Activated CD8-positive, alpha-beta memory T cell treated with anti-CD3 and anti-CD28 coated beads for 4 hours (primary cell): ENCODE measurements around the gene KANK2.

ENCODE experiments used
- DNase-seq, 2 donors: peaks; one replicate each; pipeline ENCODE4 v3.0.0-alpha.2; 2020; ENCODE audit warnings: low read depth in 2 of 2

The KANK2 gene

GRCh38 chr19:11225815-11226214 lies 28.5 kb upstream of the KANK2 start:
- no peak for DNase-seq

GRCh38 chr19:11225172-11225571 lies 27.8 kb upstream of the KANK2 start:
- no peak for DNase-seq

GRCh38 chr19:11224429-11224828 lies 27.1 kb upstream of the KANK2 start:
- no peak for DNase-seq

GRCh38 chr19:11223200-11223599 lies 25.9 kb upstream of the KANK2 start:
- DNase-seq, result no peak

- no peak for DNase-seq
Measured at GRCh38 chr19:11221082-11221598, 23.8 kb upstream of the KANK2 start.

GRCh38 chr19:11214387-11214786 lies 17.0 kb upstream of the KANK2 start:
- DNase-seq, result no peak

- no peak for DNase-seq
Measured at GRCh38 chr19:11210656-11210928, 13.2 kb upstream of the KANK2 start.

- no peak for DNase-seq
Measured at GRCh38 chr19:11209839-11210655, 12.7 kb upstream of the KANK2 start.

GRCh38 chr19:11208561-11209471 lies 11.5 kb upstream of the KANK2 start:
- no peak for DNase-seq

GRCh38 chr19:11205939-11206570 lies 8.7 kb upstream of the KANK2 start:
- no peak for DNase-seq

- no peak for DNase-seq
Measured at GRCh38 chr19:11204943-11205349, 7.6 kb upstream of the KANK2 start.

- no peak for DNase-seq
Measured at GRCh38 chr19:11204076-11204602, 6.8 kb upstream of the KANK2 start.

GRCh38 chr19:11203194-11204075 lies 6.1 kb upstream of the KANK2 start:
- DNase-seq, result no peak

GRCh38 chr19:11202488-11203193 lies 5.3 kb upstream of the KANK2 start:
- DNase-seq, result no peak

GRCh38 chr19:11201791-11202190 lies 4.4 kb upstream of the KANK2 start:
- no peak for DNase-seq

GRCh38 chr19:11200931-11201330 lies 3.6 kb upstream of the KANK2 start:
- no peak for DNase-seq

GRCh38 chr19:11200015-11200574 lies 2.8 kb upstream of the KANK2 start:
- DNase-seq, result no peak

- no peak for DNase-seq
Measured at GRCh38 chr19:11199517-11199916, 2.2 kb upstream of the KANK2 start.

- DNase-seq, result no peak
Measured at GRCh38 chr19:11198769-11199424, 1.6 kb upstream of the KANK2 start.

- DNase-seq, result no peak
Measured at GRCh38 chr19:11198175-11198534, 810 bp upstream of the KANK2 start.
